Tibial nerve (tissue), 4 donors: ENCODE measurements around the gene NGEF. TPM values are rescaled to one million over a fixed set of nuclear protein-coding genes. Genes with fewer than 3 reads are reported as not detected.
A peak's percentile ranks its signal among the peaks of the same experiment; 100 is the strongest.
"Not testable (repeated sequence)": the region's sequence is repeated elsewhere in the genome, so short reads cannot be mapped to it uniquely, and the experiment has no call there.

ENCODE experiments used
- DNase-seq, 2 donors: peaks; one replicate each; pipeline ENCODE4 v3.0.0-alpha.2; 2019; ENCODE audit warnings: low spot score in 2 of 2
- H3K27ac ChIP-seq, 4 donors: fragments of 200-600 bp; sonication (generic) in 3 of 4; one replicate each; pipeline ENCODE4 v1.5.1; 2017 to 2019; ENCODE audit warnings: mild to moderate bottlenecking in 1 of 4
- H3K27me3 ChIP-seq, 2 donors: fragments of 200-600 bp; sonication (generic) in 1 of 2; one replicate each; pipeline versions ENCODE4 v1.5.1 to v1.6.0; 2017 to 2019
- H3K36me3 ChIP-seq, 3 donors: fragments of 200-600 bp; sonication (generic); one replicate each; pipeline ENCODE4 v1.5.1; 2018 to 2019
- H3K4me1 ChIP-seq, 4 donors: fragments of 200-600 bp; sonication (generic) in 3 of 4; one replicate each; pipeline ENCODE4 v1.5.1; 2017 to 2019
- H3K4me3 ChIP-seq, 4 donors: fragments of 200-600 bp; sonication (generic) in 3 of 4; one replicate each; pipeline ENCODE4 v1.5.1; 2017 to 2019; ENCODE audit warnings: mild to moderate bottlenecking in 1 of 4, moderate library complexity in 1 of 4
- H3K9me3 ChIP-seq, 4 donors: fragments of 200-600 bp; sonication (generic) in 3 of 4; one replicate each; pipeline ENCODE4 v1.5.1; 2017 to 2019
- EP300 ChIP-seq, 2 donors: sonication (generic); formaldehyde crosslinking; IDR thresholded peaks; one replicate each; pipeline ENCODE4 v1.6.1; 2017; ENCODE audit warnings: antibody characterized with exemption in 2 of 2, mild to moderate bottlenecking in 1 of 2
- POLR2A ChIP-seq, 2 donors: fragments of 450-650 bp; IDR thresholded peaks; one replicate each; pipeline ENCODE4 v1.6.1; 2017; ENCODE audit warnings: antibody characterized with exemption in 2 of 2, mild to moderate bottlenecking in 2 of 2, moderate library complexity in 2 of 2
- WGBS, 2 donors: methylation state at CpG; one replicate each; pipeline ENCODE4 v1.1.5; 2018; 5-methylcytosine and 5-hydroxymethylcytosine counted together
- total RNA-seq, 4 donors: library from RNA; depleted of rRNA; stranded (reverse); fragments of >200 nt; gene quantifications; one replicate each; pipeline ENCODE4 v1.1.0, GENCODE V29; 2016
- TF ChIP-seq, protein P1 (sequence below), 5 experiments: fragments of 200-600 bp in 3 of 5; fragments of 450-650 bp in 2 of 5; sonication (generic) in 3 of 5; IDR thresholded peaks; one replicate each; pipeline ENCODE4 v1.5.1; 2016 to 2019; ENCODE audit warnings: antibody characterized with exemption in 5 of 5, mild to moderate bottlenecking in 3 of 5, moderate library complexity in 2 of 5

NGEF gene
- total RNA-seq, 4 donors from 2014 or later, result 12.9 to 47.6 (median 22.7) TPM

DNA sequence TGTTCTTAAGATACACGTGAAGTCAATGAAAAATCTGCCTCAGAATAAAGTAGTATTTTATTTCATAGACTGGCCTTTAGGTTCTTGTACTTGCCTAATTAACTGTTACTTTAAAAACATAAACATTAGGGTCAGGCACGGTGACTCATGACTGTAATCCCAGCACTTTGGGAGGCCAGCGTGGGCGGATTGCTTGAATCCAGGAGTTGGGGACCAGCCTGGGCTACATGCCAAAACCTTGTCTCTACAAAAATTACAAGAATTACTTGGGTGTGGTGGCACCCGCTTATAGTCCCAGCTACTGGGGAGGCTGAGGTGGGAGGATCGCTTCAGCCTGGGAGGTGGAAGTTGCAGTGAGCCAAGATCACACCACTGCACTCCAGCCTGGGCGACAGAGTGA is 159.0 kb downstream of the NGEF start:
- TF ChIP-seq, protein P1, sequence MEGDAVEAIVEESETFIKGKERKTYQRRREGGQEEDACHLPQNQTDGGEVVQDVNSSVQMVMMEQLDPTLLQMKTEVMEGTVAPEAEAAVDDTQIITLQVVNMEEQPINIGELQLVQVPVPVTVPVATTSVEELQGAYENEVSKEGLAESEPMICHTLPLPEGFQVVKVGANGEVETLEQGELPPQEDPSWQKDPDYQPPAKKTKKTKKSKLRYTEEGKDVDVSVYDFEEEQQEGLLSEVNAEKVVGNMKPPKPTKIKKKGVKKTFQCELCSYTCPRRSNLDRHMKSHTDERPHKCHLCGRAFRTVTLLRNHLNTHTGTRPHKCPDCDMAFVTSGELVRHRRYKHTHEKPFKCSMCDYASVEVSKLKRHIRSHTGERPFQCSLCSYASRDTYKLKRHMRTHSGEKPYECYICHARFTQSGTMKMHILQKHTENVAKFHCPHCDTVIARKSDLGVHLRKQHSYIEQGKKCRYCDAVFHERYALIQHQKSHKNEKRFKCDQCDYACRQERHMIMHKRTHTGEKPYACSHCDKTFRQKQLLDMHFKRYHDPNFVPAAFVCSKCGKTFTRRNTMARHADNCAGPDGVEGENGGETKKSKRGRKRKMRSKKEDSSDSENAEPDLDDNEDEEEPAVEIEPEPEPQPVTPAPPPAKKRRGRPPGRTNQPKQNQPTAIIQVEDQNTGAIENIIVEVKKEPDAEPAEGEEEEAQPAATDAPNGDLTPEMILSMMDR (IDR thresholded peaks at IDR 0.05), result no peak
- no peak for TF ChIP-seq EP300 (IDR thresholded peaks at IDR 0.05)
- DNase-seq, result no peak
- H3K4me3 ChIP-seq, result no peak overlapping the region
- H3K27ac ChIP-seq, result peak overlapping the region in 2 of 4 donors; percentile 51 to 65
- WGBS, 2 donors, result 35 to 43% methylated on average over 7 of the region's 7 CpGs
- peaks cover 0 to 26% (median 0%) of the 10 kb centered on the region in 4 donors for H3K4me1 ChIP-seq
- peaks cover 0 to 72% (median 21%) of the 10 kb centered on the region in 3 donors for H3K36me3 ChIP-seq
- H3K27me3 ChIP-seq, result no peaks in the 10 kb centered on the region
- H3K9me3 ChIP-seq, result no peaks in the 10 kb centered on the region

DNA sequence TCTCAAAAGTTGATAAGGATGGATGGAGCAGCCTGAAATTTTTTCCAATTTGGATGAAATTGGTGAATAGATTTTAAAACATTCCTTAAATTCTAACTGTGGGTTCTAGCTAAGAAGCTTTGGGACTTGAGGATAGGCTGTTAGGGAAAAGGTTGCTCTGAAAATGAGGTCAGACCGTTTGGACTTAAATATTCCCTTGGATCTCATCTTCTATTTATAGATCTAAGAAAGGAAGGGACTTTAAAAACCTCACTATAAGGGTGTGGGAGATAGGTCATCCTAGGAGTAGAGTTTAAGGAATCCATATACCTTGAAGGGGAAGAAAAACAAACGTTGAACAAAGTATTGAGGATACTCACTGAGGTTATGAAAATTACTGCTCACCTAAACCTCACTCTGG is 160.4 kb downstream of the NGEF start:
- no peaks in the 10 kb centered on the region for H3K9me3 ChIP-seq
- peaks cover 0 to 26% (median 0%) of the 10 kb centered on the region in 4 donors for H3K4me1 ChIP-seq
- WGBS, 2 donors, result 36 to 47% methylated on average over 2 of the region's 2 CpGs
- peak overlapping the region in 1 of 4 donors; percentile 15 for H3K27ac ChIP-seq
- DNase-seq, result no peak
- TF ChIP-seq EP300 (IDR thresholded peaks at IDR 0.05) (no peak), POLR2A (IDR thresholded peaks at IDR 0.05) (no peak)
- TF ChIP-seq, protein P1 (IDR thresholded peaks at IDR 0.05), result no peak
- H3K36me3 ChIP-seq, result peaks cover 0 to 72% (median 28%) of the 10 kb centered on the region in 3 donors
- no peak overlapping the region for H3K4me3 ChIP-seq
- H3K27me3 ChIP-seq, result no peaks in the 10 kb centered on the region

DNA sequence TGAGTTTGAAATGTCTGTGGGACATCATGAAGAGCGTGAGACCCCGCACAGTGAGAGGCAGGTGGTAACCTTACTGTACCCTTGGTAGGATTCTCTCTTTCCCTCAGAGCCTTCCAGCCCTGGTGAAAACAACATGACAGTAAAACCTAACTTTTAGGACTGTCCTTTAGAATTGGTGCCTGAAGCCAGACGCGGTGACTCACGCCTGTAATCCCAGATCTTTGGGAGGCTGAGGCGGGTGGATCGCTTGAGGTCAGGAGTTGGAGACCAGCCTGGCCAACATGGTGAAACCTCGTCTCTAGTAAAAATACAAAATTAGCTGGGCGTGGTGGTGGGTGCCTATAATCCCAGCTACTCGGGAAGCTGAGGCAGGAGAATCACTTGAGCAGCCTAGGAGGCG is 161.0 kb downstream of the NGEF start:
- Histone ChIP-seq H3K36me3 (peaks cover 0 to 72% (median 25%) of the 10 kb centered on the region in 3 donors), H3K4me1 (peaks cover 0 to 26% (median 0%) of the 10 kb centered on the region in 4 donors)
- H3K4me3 ChIP-seq, H3K27me3 ChIP-seq, H3K9me3 ChIP-seq, DNase-seq, H3K27ac ChIP-seq: not testable (repeated sequence)
- WGBS, 2 donors, result 85 to 90% methylated on average over 11 of the region's 11 CpGs

DNA sequence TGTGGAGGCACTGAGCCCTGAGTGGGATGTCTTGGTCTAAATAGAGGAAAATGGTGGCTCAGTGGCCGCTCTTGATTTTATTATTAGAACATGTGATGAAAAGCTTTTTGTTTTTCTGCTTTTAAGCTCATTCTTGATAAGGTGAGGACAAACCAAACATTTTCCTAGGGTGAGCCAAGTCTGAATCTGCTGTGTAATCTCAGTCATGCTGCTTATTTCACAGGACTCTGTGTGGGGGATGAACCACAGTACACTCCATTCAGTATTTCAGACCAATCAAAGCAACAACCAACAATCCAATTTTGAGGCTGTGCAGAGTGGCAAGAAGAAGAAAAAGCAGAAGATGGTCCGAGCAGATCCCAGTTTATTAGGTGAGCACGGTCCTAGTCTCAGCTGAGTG is 163.0 kb downstream of the NGEF start:
- Histone ChIP-seq H3K36me3 (peaks cover 0 to 72% (median 37%) of the 10 kb centered on the region in 3 donors), H3K27me3 (no peaks in the 10 kb centered on the region), H3K27ac (no peak overlapping the region), H3K4me1 (peaks cover 0 to 17% (median 0%) of the 10 kb centered on the region in 4 donors), H3K4me3 (no peak overlapping the region), H3K9me3 (no peaks in the 10 kb centered on the region)
- DNase-seq, result no peak
- TF ChIP-seq, protein P1 (IDR thresholded peaks at IDR 0.05), result no peak
- TF ChIP-seq EP300 (IDR thresholded peaks at IDR 0.05) (no peak), POLR2A (IDR thresholded peaks at IDR 0.05) (no peak)
- 72 to 91% methylated on average over 3 of the region's 3 CpGs for WGBS, 2 donors

DNA sequence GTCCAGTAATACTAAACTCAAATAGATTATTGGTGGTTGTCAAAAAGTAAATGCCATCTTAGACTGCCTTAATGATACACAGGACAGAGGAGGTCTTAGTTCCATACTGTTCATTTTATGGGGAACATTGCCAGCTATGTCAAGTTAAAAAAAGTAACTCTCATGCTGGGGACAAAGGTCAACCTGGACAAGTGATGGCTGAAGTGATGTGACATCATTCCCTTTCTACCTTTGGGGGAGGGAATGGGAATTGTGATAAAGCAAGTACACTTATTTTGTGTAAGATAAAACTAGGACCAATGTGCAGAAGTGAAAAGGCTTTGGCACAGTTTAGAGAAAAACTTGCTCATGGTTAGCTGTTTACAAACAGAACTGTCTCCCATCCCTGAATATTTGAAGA is 167.0 kb downstream of the NGEF start:
- Histone ChIP-seq H3K27ac (no peak overlapping the region), H3K4me3 (no peak overlapping the region), H3K9me3 (no peaks in the 10 kb centered on the region), H3K36me3 (peaks cover 0 to 94% (median 40%) of the 10 kb centered on the region in 3 donors), H3K4me1 (no peaks in the 10 kb centered on the region), H3K27me3 (no peaks in the 10 kb centered on the region)
- TF ChIP-seq EP300 (IDR thresholded peaks at IDR 0.05), result no peak
- TF ChIP-seq, protein P1 (IDR thresholded peaks at IDR 0.05), result no peak
- TF ChIP-seq POLR2A (IDR thresholded peaks at IDR 0.05), result no peak
- no peak for DNase-seq

DNA sequence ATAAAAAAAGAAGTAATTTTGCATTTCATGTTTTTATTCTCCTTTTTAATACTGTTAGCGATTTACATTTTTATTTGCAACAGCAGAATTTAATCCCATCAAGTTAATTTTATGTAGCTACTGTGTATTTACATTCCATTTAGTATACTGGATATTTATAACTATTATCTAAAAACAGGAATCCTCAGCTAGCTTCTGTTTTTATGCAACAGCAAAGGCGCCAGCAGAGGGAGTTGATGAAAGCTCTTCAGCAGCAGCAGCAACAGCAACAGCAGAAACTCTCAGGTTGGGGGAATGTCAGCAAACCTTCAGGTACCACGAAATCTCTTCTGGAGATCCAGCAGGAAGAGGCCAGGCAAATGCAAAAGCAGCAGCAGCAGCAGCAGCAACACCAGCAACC is 169.2 kb downstream of the NGEF start:
- no peak overlapping the region for H3K27ac ChIP-seq
- DNase-seq, result no peak
- no peaks in the 10 kb centered on the region for H3K27me3 ChIP-seq
- H3K36me3 ChIP-seq, result peaks cover 0 to 84% (median 34%) of the 10 kb centered on the region in 3 donors
- TF ChIP-seq POLR2A (IDR thresholded peaks at IDR 0.05), result no peak
- H3K9me3 ChIP-seq, result no peaks in the 10 kb centered on the region
- WGBS, 2 donors, result 85 to 91% methylated on average over 3 of the region's 3 CpGs
- H3K4me3 ChIP-seq, result no peak overlapping the region
- peaks cover 0 to 12% (median 3%) of the 10 kb centered on the region in 4 donors for H3K4me1 ChIP-seq
